Measurements from ENCODE around the gene RABEP2. TPM values are rescaled to one million over a fixed set of nuclear protein-coding genes. Genes with fewer than 3 reads are reported as not detected.

The RABEP2 gene
- total and polyA plus RNA-seq, 9 donors = 0.32 to 14.8 (median 11.3) TPM

- no peak overlapping the region for H3K27ac ChIP-seq
- no peaks in the 10 kb centered on the region for H3K36me3 ChIP-seq
- intact Hi-C loops (cut with DNase I) = loop anchor here in 1 of 4 donors (5.0 kb wide), 1 partner anchor 50 kb away; no protein-coding TSS in a partner anchor
- H3K9me3 ChIP-seq = no peaks in the 10 kb centered on the region
- H3K4me1 ChIP-seq (ENCODE audit: insufficient read depth) = peaks cover 7% of the 10 kb centered on the region
- H3K27me3 ChIP-seq = no peaks in the 10 kb centered on the region
- no peak overlapping the region for H3K4me3 ChIP-seq
- DNase-seq = no peak
- WGBS, 3 donors = 40 to 59% (median 41%) methylated on average over 12 of the region's 12 CpGs
- no peak for TF ChIP-seq POLR2A (IDR thresholded peaks at IDR 0.05)
Measured at GRCh38 chr16:28876973-28877654, 47.9 kb downstream of the RABEP2 start.

GRCh38 chr16:28876019-28876659, 48.9 kb downstream of the RABEP2 start:
- DNase-seq = no peak
- TF ChIP-seq CTCF (IDR thresholded peaks at IDR 0.05) (no peak), POLR2A (IDR thresholded peaks at IDR 0.05) (no peak), EP300 (IDR thresholded peaks at IDR 0.05) (no peak)
- peaks cover 7% of the 10 kb centered on the region for H3K4me1 ChIP-seq (ENCODE audit: insufficient read depth)
- no peak overlapping the region for H3K27ac ChIP-seq
- no peaks in the 10 kb centered on the region for H3K36me3 ChIP-seq
- 20 to 26% (median 23%) methylated on average over 17 of the region's 17 CpGs for WGBS, 3 donors
- H3K4me3 ChIP-seq = no peak overlapping the region
- intact Hi-C loops (cut with DNase I) = loop anchor here in 1 of 4 donors (5.0 kb wide), 1 partner anchor 49 kb away; no protein-coding TSS in a partner anchor
- H3K27me3 ChIP-seq = no peaks in the 10 kb centered on the region
- no peaks in the 10 kb centered on the region for H3K9me3 ChIP-seq

- no peak overlapping the region for H3K27ac ChIP-seq
- H3K4me3 ChIP-seq = no peak overlapping the region
- TF ChIP-seq CTCF (IDR thresholded peaks at IDR 0.05) = no peak
- no peak for TF ChIP-seq EP300 (IDR thresholded peaks at IDR 0.05)
- no peak for TF ChIP-seq POLR2A (IDR thresholded peaks at IDR 0.05)
- no peak for DNase-seq
- 23 to 39% (median 34%) methylated on average over 13 of the region's 13 CpGs for WGBS, 3 donors
- H3K27me3 ChIP-seq = no peaks in the 10 kb centered on the region
- no peaks in the 10 kb centered on the region for H3K9me3 ChIP-seq
- intact Hi-C loops (cut with DNase I) = loop anchor here in 1 of 4 donors (5.0 kb wide), 1 partner anchor 48 kb away; no protein-coding TSS in a partner anchor
- H3K4me1 ChIP-seq (ENCODE audit: insufficient read depth) = peaks cover 7% of the 10 kb centered on the region
- no peaks in the 10 kb centered on the region for H3K36me3 ChIP-seq
Measured at GRCh38 chr16:28875134-28876018, 49.7 kb downstream of the RABEP2 start.

- intact Hi-C loops (cut with DNase I) = no loop called here
- peaks cover 2% of the 10 kb centered on the region for H3K4me1 ChIP-seq (ENCODE audit: insufficient read depth)
Measured at GRCh38 chr16:28874406-28874805, 50.6 kb downstream of the RABEP2 start.

More at GRCh38 chr16:28874406-28874805, 50.6 kb downstream of the RABEP2 start:
- 92 to 95% (median 95%) methylated on average over 6 of the region's 6 CpGs for WGBS, 3 donors
- Histone ChIP-seq H3K36me3 (no peaks in the 10 kb centered on the region), H3K27me3 (no peaks in the 10 kb centered on the region), H3K4me3 (no peak overlapping the region), H3K9me3 (no peaks in the 10 kb centered on the region), H3K27ac (no peak overlapping the region)
- no peak for DNase-seq
- no peak for TF ChIP-seq EP300 (IDR thresholded peaks at IDR 0.05)
- no peak for TF ChIP-seq CTCF (IDR thresholded peaks at IDR 0.05)
- no peak for TF ChIP-seq POLR2A (IDR thresholded peaks at IDR 0.05)

Data from ovary (tissue), 9 donors.